Measurements from ENCODE around the gene NTM. TPM values are rescaled to one million over a fixed set of nuclear protein-coding genes. Genes with fewer than 3 reads are reported as not detected.

NTM gene
- total RNA-seq, 4 donors from 2014 or later: 0.78 to 1.1 (median 0.88) TPM; not detected in 1

GRCh38 chr11:131957201-131957600, 586.8 kb downstream of the NTM start:
- no peak overlapping the region for H3K4me3 ChIP-seq (replicated peaks in 1 of 3)
- no peak overlapping the region for H3K27ac ChIP-seq
- WGBS, 2 donors: 88% methylated on average over 2 of the region's 2 CpGs
- no peaks in the 10 kb centered on the region for H3K4me1 ChIP-seq
- H3K36me3 ChIP-seq: no peaks in the 10 kb centered on the region
- no peaks in the 10 kb centered on the region for H3K9me3 ChIP-seq
- H3K27me3 ChIP-seq: no peaks in the 10 kb centered on the region
- DNase-seq: no peak
- TF ChIP-seq POLR2A (IDR thresholded peaks at IDR 0.05) (no peak), CTCF (IDR thresholded peaks at IDR 0.05) (no peak)
- intact Hi-C loops (cut with DNase I): no loop called here

- no peak for TF ChIP-seq POLR2A (IDR thresholded peaks at IDR 0.05)
- no peak for TF ChIP-seq CTCF (IDR thresholded peaks at IDR 0.05)
- H3K4me3 ChIP-seq (replicated peaks in 1 of 3): no peak overlapping the region
- WGBS, 2 donors: 76 to 89% methylated on average over 6 of the region's 6 CpGs
- H3K36me3 ChIP-seq: no peaks in the 10 kb centered on the region
- no peaks in the 10 kb centered on the region for H3K4me1 ChIP-seq
- H3K9me3 ChIP-seq: no peaks in the 10 kb centered on the region
- H3K27ac ChIP-seq: no peak overlapping the region
- H3K27me3 ChIP-seq: no peaks in the 10 kb centered on the region
- no peak for DNase-seq
- intact Hi-C loops (cut with DNase I): no loop called here
Measured at GRCh38 chr11:131957875-131958274, 587.5 kb downstream of the NTM start.

GRCh38 chr11:131962818-131963217, 592.4 kb downstream of the NTM start:
- Histone ChIP-seq H3K36me3 (no peaks in the 10 kb centered on the region), H3K27ac (no peak overlapping the region), H3K9me3 (no peaks in the 10 kb centered on the region), H3K4me1 (no peaks in the 10 kb centered on the region), H3K27me3 (no peaks in the 10 kb centered on the region), H3K4me3 (replicated peaks in 1 of 3) (no peak overlapping the region)
- TF ChIP-seq POLR2A (IDR thresholded peaks at IDR 0.05) (no peak), CTCF (IDR thresholded peaks at IDR 0.05) (no peak)
- DNase-seq: no peak
- intact Hi-C loops (cut with DNase I): no loop called here
- 84 to 86% methylated on average over 7 of the region's 7 CpGs for WGBS, 2 donors

- WGBS, 2 donors: 75 to 77% methylated on average over 9 of the region's 9 CpGs
- Histone ChIP-seq H3K27me3 (no peaks in the 10 kb centered on the region), H3K9me3 (no peaks in the 10 kb centered on the region), H3K4me1 (no peaks in the 10 kb centered on the region), H3K27ac (no peak overlapping the region), H3K36me3 (no peaks in the 10 kb centered on the region), H3K4me3 (replicated peaks in 1 of 3) (no peak overlapping the region)
- intact Hi-C loops (cut with DNase I): no loop called here
- TF ChIP-seq CTCF (IDR thresholded peaks at IDR 0.05) (no peak), POLR2A (IDR thresholded peaks at IDR 0.05) (no peak)
- no peak for DNase-seq
Measured at GRCh38 chr11:131964698-131965483, 594.5 kb downstream of the NTM start.

GRCh38 chr11:131965504-131965903, 595.1 kb downstream of the NTM start:
- H3K9me3 ChIP-seq: no peaks in the 10 kb centered on the region
- H3K4me3 ChIP-seq (replicated peaks in 1 of 3): no peak overlapping the region
- WGBS, 2 donors: 44 to 63% methylated on average over 3 of the region's 3 CpGs
- intact Hi-C loops (cut with DNase I): no loop called here
- no peaks in the 10 kb centered on the region for H3K4me1 ChIP-seq
- TF ChIP-seq CTCF (IDR thresholded peaks at IDR 0.05) (no peak), POLR2A (IDR thresholded peaks at IDR 0.05) (no peak)
- no peak for DNase-seq
- H3K36me3 ChIP-seq: no peaks in the 10 kb centered on the region
- H3K27ac ChIP-seq: no peak overlapping the region
- H3K27me3 ChIP-seq: no peaks in the 10 kb centered on the region
